ENCODE measurements around the gene VPS26C.

GRCh38 chr21:37227071-37228002 lies 39.8 kb downstream of the VPS26C start:
- no peak for TF ChIP-seq EP300 (IDR thresholded peaks at IDR 0.05)
- TF ChIP-seq, protein P1, sequence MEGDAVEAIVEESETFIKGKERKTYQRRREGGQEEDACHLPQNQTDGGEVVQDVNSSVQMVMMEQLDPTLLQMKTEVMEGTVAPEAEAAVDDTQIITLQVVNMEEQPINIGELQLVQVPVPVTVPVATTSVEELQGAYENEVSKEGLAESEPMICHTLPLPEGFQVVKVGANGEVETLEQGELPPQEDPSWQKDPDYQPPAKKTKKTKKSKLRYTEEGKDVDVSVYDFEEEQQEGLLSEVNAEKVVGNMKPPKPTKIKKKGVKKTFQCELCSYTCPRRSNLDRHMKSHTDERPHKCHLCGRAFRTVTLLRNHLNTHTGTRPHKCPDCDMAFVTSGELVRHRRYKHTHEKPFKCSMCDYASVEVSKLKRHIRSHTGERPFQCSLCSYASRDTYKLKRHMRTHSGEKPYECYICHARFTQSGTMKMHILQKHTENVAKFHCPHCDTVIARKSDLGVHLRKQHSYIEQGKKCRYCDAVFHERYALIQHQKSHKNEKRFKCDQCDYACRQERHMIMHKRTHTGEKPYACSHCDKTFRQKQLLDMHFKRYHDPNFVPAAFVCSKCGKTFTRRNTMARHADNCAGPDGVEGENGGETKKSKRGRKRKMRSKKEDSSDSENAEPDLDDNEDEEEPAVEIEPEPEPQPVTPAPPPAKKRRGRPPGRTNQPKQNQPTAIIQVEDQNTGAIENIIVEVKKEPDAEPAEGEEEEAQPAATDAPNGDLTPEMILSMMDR (IDR thresholded peaks at IDR 0.05), result no peak
